H9 (cell line): Measurements from ENCODE around the gene BTBD7. TPM values are rescaled to one million over a fixed set of nuclear protein-coding genes. Genes with fewer than 3 reads are reported as not detected.

ENCODE experiments used
- DNase-seq: peaks from one replicate; pipeline ENCODE4 v3.0.0-alpha.2; 2017
- H2AFZ ChIP-seq: one replicate; pipeline ENCODE4 v1.6.1; 2013; ENCODE audit warnings: mild to moderate bottlenecking, low read length, control low read depth, moderate library complexity
- H2AK5ac ChIP-seq: 2 replicates; pipeline ENCODE4 v1.6.1; 2013; ENCODE audit warnings: low read length, control low read depth, mixed read lengths; ENCODE audit not compliant: insufficient read length
- H2BK120ac ChIP-seq: one replicate; pipeline ENCODE4 v1.6.1; 2013; ENCODE audit warnings: low read depth, mild to moderate bottlenecking, low read length, control low read depth, inconsistent platforms; ENCODE audit not compliant: poor library complexity, severe bottlenecking
- H2BK12ac ChIP-seq: 2 replicates; pipeline ENCODE4 v1.6.1; 2013; ENCODE audit warnings: low read length, control low read depth, mixed read lengths, low read depth; ENCODE audit not compliant: insufficient read length
- H2BK15ac ChIP-seq: 2 replicates; pipeline ENCODE4 v1.6.1; 2013; ENCODE audit warnings: low read depth, low read length, control low read depth
- H2BK20ac ChIP-seq: one replicate; pipeline ENCODE4 v1.6.1; 2013; ENCODE audit warnings: low read depth, mild to moderate bottlenecking, low read length, control low read depth, inconsistent platforms; ENCODE audit not compliant: poor library complexity, severe bottlenecking
- H2BK5ac ChIP-seq: 2 replicates; pipeline ENCODE4 v1.6.1; 2013; ENCODE audit warnings: low read length, control low read depth, mixed read lengths; ENCODE audit not compliant: insufficient read length
- H3K14ac ChIP-seq: 2 replicates; pipeline ENCODE4 v1.6.1; 2013; ENCODE audit warnings: low read length, control low read depth; ENCODE audit not compliant: insufficient read depth
- H3K18ac ChIP-seq: 2 replicates; pipeline ENCODE4 v1.6.1; 2013; ENCODE audit warnings: low read depth, mild to moderate bottlenecking, mixed read lengths, low read length, control low read depth; ENCODE audit not compliant: insufficient read length
- H3K23ac ChIP-seq: 2 replicates; pipeline ENCODE4 v1.6.1; 2013; ENCODE audit warnings: low read length, control low read depth, mixed read lengths, low read depth; ENCODE audit not compliant: insufficient read length
- H3K23me2 ChIP-seq: 2 replicates; pipeline ENCODE4 v1.6.1; 2013; ENCODE audit warnings: low read depth, mild to moderate bottlenecking, mixed read lengths, low read length, control low read depth; ENCODE audit not compliant: insufficient read length, poor library complexity, severe bottlenecking
- H3K27ac ChIP-seq: 2 replicates; pipeline ENCODE4 v1.5.1; 2013; ENCODE audit warnings: low read length, control low read depth, mixed read lengths, low read depth; ENCODE audit not compliant: insufficient read length
- H3K27me3 ChIP-seq: 2 replicates; pipeline ENCODE4 v1.6.1; 2013; ENCODE audit warnings: low read length, control low read depth, inconsistent platforms; ENCODE audit not compliant: insufficient read depth
- H3K4ac ChIP-seq: 2 replicates; pipeline ENCODE4 v1.6.1; 2013; ENCODE audit warnings: low read depth, mild to moderate bottlenecking, control low read depth, inconsistent platforms, low read length, moderate library complexity
- H3K4me1 ChIP-seq: 2 replicates; pipeline ENCODE4 v1.6.1; 2013; ENCODE audit warnings: low read length, control low read depth, inconsistent platforms; ENCODE audit not compliant: insufficient read depth
- H3K4me2 ChIP-seq: 2 replicates; pipeline ENCODE4 v1.6.1; 2013; ENCODE audit warnings: low read length, control low read depth, mixed read lengths; ENCODE audit not compliant: insufficient read length, insufficient read depth
- H3K56ac ChIP-seq: 2 replicates; pipeline ENCODE4 v1.6.1; 2013; ENCODE audit warnings: low read depth, mild to moderate bottlenecking, mixed read lengths, low read length, control low read depth; ENCODE audit not compliant: insufficient read length
- H3K79me1 ChIP-seq: 2 replicates; pipeline ENCODE4 v1.6.1; 2013; ENCODE audit warnings: low read depth, mild to moderate bottlenecking, moderate library complexity, low read length, control low read depth, inconsistent platforms; ENCODE audit not compliant: insufficient read depth, poor library complexity, severe bottlenecking
- H3K79me2 ChIP-seq: 2 replicates; pipeline ENCODE4 v1.6.1; 2013; ENCODE audit warnings: low read length, control low read depth, inconsistent platforms; ENCODE audit not compliant: insufficient read depth
- H3K9ac ChIP-seq: 2 replicates; pipeline ENCODE4 v1.6.1; 2013; ENCODE audit warnings: low read length, control low read depth, mixed read lengths; ENCODE audit not compliant: insufficient read length; ENCODE audit errors: extremely low read depth
- H3K9me3 ChIP-seq: one replicate; pipeline ENCODE4 v1.6.1; 2013; ENCODE audit warnings: low read depth, low read length, inconsistent platforms; ENCODE audit not compliant: control insufficient read depth
- H3T11ph ChIP-seq: one replicate; pipeline ENCODE4 v1.6.1; 2013; ENCODE audit warnings: mild to moderate bottlenecking, low read length, control low read depth, inconsistent platforms
- H4K20me1 ChIP-seq: one replicate; pipeline ENCODE4 v1.6.1; 2013; ENCODE audit not compliant: control insufficient read depth, insufficient read length, insufficient read depth
- H4K5ac ChIP-seq: 2 replicates; pipeline ENCODE4 v1.6.1; 2013; ENCODE audit warnings: low read depth, mild to moderate bottlenecking, mixed read lengths, low read length, control low read depth; ENCODE audit not compliant: insufficient read length
- H4K8ac ChIP-seq: replicated peaks from 2 replicates; pipeline ENCODE4 v1.6.1; 2013; ENCODE audit warnings: low read length, control low read depth, mixed read lengths, low read depth; ENCODE audit not compliant: insufficient read length
- H4K91ac ChIP-seq: 2 replicates; pipeline ENCODE4 v1.6.1; 2013; ENCODE audit warnings: low read depth, mild to moderate bottlenecking, moderate library complexity, mixed read lengths, low read length, control low read depth; ENCODE audit not compliant: insufficient read length
- H3K27ac Mint-ChIP-seq, 3 experiments: 2 replicates in 2 of 3; 3 replicates in 1 of 3; pipeline ENCODE4 v1.8.0; 2020 to 2021; ENCODE audit warnings: mixed read lengths in 3 of 3, mild to moderate bottlenecking in 1 of 3, moderate library complexity in 1 of 3
- H3K27me3 Mint-ChIP-seq: 2 replicates; pipeline ENCODE4 v1.8.0; 2021; ENCODE audit warnings: low read depth, mild to moderate bottlenecking, moderate library complexity, mixed read lengths
- H3K36me3 Mint-ChIP-seq, 3 experiments: 2 replicates in 2 of 3; 3 replicates in 1 of 3; pipeline ENCODE4 v1.8.0; 2020 to 2021; ENCODE audit warnings: low read depth in 3 of 3, mixed read lengths in 3 of 3; ENCODE audit not compliant: insufficient read depth in 1 of 3
- H3K4me1 Mint-ChIP-seq, 2 experiments: 2 replicates each; pipeline ENCODE4 v1.8.0; 2020; ENCODE audit warnings: mixed read lengths in 2 of 2
- H3K4me3 Mint-ChIP-seq, 2 experiments: 2 replicates in 1 of 2; 3 replicates in 1 of 2; pipeline ENCODE4 v1.8.0; 2020 to 2021; ENCODE audit warnings: mild to moderate bottlenecking in 2 of 2, mixed read lengths in 2 of 2, moderate library complexity in 1 of 2
- H3K9me3 Mint-ChIP-seq, 2 experiments: 2 replicates in 1 of 2; 3 replicates in 1 of 2; pipeline ENCODE4 v1.8.0; 2020; ENCODE audit warnings: mild to moderate bottlenecking in 2 of 2, mixed read lengths in 2 of 2, moderate library complexity in 1 of 2
- WGBS: extraction: QIAGEN DNeasy Blood & Tissue Kit; methylation state at CpG from one replicate; pipeline ENCODE4 v1.1.7; 2013; ENCODE audit warnings: missing lambda C conversion rate, low lambda C conversion rate, mixed read lengths; ENCODE audit not compliant: insufficient read length; ENCODE audit errors: extremely low coverage; 5-methylcytosine and 5-hydroxymethylcytosine counted together
- total RNA-seq: library from RNA; stranded (reverse); gene quantifications from 2 replicates; pipeline ENCODE4 v1.2.1, GENCODE V29; 2021
- TF ChIP-seq, protein P1 (sequence below): fragments of 200-600 bp; sonication (generic); conservative IDR thresholded peaks from 3 replicates; pipeline ENCODE4 v1.8.0; 2021; ENCODE audit warnings: antibody characterized with exemption, mild to moderate bottlenecking

The BTBD7 gene
- total RNA-seq, 1 experiment from 2014 or later: 44.1 TPM

DNA sequence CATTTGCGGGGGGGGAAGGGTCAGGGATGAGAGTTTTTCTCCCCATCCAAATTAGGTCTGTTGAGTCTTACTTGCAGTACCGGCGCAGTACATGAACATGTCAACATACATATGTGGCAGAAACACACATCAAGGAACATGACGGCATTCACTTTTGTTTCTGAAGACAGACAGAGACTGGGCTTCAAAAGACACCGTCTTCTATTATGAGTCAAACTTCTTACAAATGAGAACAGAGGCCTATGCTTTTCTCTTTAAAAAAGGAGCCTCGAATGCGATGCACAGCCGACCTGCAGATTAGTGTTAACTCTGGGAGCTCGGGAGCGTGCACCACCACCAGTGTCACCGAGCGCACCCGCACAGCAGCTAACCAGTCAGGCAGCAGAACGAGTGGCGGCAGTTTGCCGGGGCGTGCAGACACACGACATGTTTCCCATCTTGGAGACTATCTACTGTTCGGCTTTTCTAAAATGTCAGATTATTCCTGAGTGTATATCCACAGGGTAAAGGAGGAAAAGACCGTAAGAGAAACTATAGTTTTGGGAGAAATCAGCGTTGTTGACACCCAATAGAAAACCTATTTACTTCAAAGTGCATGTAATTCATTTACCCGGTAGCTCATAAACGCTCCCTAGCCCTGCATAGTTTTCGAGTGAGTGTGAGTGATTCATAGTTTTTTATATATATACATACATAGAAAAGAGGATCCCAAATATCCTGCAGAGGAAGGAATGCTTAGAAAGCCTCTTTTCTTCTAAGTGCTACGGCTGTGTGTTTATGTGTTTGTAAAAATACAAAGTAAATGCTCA lies 92.8 kb downstream of the BTBD7 start:
- Histone ChIP-seq H3K4me2 (no peak overlapping the region), H3K9ac (no peak overlapping the region), H3K56ac (no peak overlapping the region)

More for the DNA sequence above, 92.8 kb downstream of the BTBD7 start:
- no peak overlapping the region for H2BK5ac ChIP-seq
- no peak overlapping the region for H3K4me3 Mint-ChIP-seq
- no peak for DNase-seq
- H2BK12ac ChIP-seq: no peak overlapping the region
- H2AFZ ChIP-seq: no peak overlapping the region
- no peak overlapping the region for H3K4ac ChIP-seq
- no peak overlapping the region for H2BK120ac ChIP-seq
- no peaks in the 10 kb centered on the region for H3K79me1 ChIP-seq
- H3K27me3 ChIP-seq: no peaks in the 10 kb centered on the region
- peaks cover 10 to 30% (median 23%) of the 10 kb centered on the region in 3 experiments; a peak in 6 of 7 replicates for H3K36me3 Mint-ChIP-seq
- no peaks in the 10 kb centered on the region for H3K27me3 Mint-ChIP-seq
- H3K9me3 Mint-ChIP-seq: no peaks in the 10 kb centered on the region
- no peak overlapping the region for H4K8ac ChIP-seq
- H2AK5ac ChIP-seq: no peak overlapping the region
- H4K20me1 ChIP-seq: no peaks in the 10 kb centered on the region
- H3K14ac ChIP-seq: no peak overlapping the region
- no peak overlapping the region for H2BK15ac ChIP-seq
- TF ChIP-seq, protein P1, sequence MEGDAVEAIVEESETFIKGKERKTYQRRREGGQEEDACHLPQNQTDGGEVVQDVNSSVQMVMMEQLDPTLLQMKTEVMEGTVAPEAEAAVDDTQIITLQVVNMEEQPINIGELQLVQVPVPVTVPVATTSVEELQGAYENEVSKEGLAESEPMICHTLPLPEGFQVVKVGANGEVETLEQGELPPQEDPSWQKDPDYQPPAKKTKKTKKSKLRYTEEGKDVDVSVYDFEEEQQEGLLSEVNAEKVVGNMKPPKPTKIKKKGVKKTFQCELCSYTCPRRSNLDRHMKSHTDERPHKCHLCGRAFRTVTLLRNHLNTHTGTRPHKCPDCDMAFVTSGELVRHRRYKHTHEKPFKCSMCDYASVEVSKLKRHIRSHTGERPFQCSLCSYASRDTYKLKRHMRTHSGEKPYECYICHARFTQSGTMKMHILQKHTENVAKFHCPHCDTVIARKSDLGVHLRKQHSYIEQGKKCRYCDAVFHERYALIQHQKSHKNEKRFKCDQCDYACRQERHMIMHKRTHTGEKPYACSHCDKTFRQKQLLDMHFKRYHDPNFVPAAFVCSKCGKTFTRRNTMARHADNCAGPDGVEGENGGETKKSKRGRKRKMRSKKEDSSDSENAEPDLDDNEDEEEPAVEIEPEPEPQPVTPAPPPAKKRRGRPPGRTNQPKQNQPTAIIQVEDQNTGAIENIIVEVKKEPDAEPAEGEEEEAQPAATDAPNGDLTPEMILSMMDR: no peak
- no peaks in the 10 kb centered on the region for H3K9me3 ChIP-seq
- H3K27ac ChIP-seq: no peak overlapping the region
- no peak overlapping the region for H4K91ac ChIP-seq
- no peaks in the 10 kb centered on the region for H3K4me1 ChIP-seq
- no CpG with 5 or more reads among the region's 25 CpGs for WGBS
- H4K5ac ChIP-seq: no peak overlapping the region
- H3K23ac ChIP-seq: no peak overlapping the region
- no peak overlapping the region for H3K27ac Mint-ChIP-seq
- H3K23me2 ChIP-seq: no peaks in the 10 kb centered on the region
- no peak overlapping the region for H3K18ac ChIP-seq
- no peaks in the 10 kb centered on the region for H3K79me2 ChIP-seq
- no peak overlapping the region for H2BK20ac ChIP-seq
- H3T11ph ChIP-seq: no peak overlapping the region
- H3K4me1 Mint-ChIP-seq: no peaks in the 10 kb centered on the region
